Measurements from ENCODE around the gene ABTB1. TPM values are rescaled to one million over a fixed set of nuclear protein-coding genes. Genes with fewer than 3 reads are reported as not detected.

The ABTB1 gene
- polyA plus RNA-seq, 1 donor from 2014 or later = 2.0 TPM

GRCh38 chr3:127717357-127718244 lies 44.8 kb downstream of the ABTB1 start:
- Histone ChIP-seq H3K9me3 (ENCODE audit: low read length) (no peaks in the 10 kb centered on the region), H3K4me2 (ENCODE audit: low read length) (no peak overlapping the region), H3F3A (ENCODE audit: insufficient read depth, low read length, poor library complexity, severe bottlenecking) (no peaks in the 10 kb centered on the region), H3K9me2 (ENCODE audit: insufficient read depth, low read length) (no peaks in the 10 kb centered on the region), H4K20me1 (ENCODE audit: insufficient read depth) (no peaks in the 10 kb centered on the region), H3K27me3 (ENCODE audit: insufficient read depth, low read depth, low read length) (no peaks in the 10 kb centered on the region), H3K36me3 (ENCODE audit: insufficient read depth, low read length) (no peaks in the 10 kb centered on the region), H3K27ac (ENCODE audit: low read length) (peak overlapping the region; percentile 47), H2AFZ (ENCODE audit: low read depth, low read length) (no peak overlapping the region), H3K4me3 (ENCODE audit: low read length) (no peak overlapping the region), H3K9ac (ENCODE audit: low read length) (no peak overlapping the region), H3K79me2 (replicated peaks; ENCODE audit: insufficient read depth, low read length) (no peaks in the 10 kb centered on the region)
- no peak for TF ChIP-seq EP300 (conservative IDR thresholded peaks at IDR 0.05; ENCODE audit: poor library complexity, severe bottlenecking)
- no peak for TF ChIP-seq SMC3 (conservative IDR thresholded peaks at IDR 0.05; ENCODE audit: poor library complexity)
- no peak for TF ChIP-seq RAD21 (conservative IDR thresholded peaks at IDR 0.05)
- no peak for TF ChIP-seq CTCF (IDR thresholded peaks at IDR 0.05; ENCODE audit: poor library complexity, severe bottlenecking)
- TF ChIP-seq POLR2AphosphoS5 (IDR thresholded peaks at IDR 0.05) = no peak
- TF ChIP-seq EZH2 (IDR thresholded peaks at IDR 0.05; ENCODE audit: borderline replicate concordance, insufficient read depth, low read length, poor library complexity, severe bottlenecking) = no peak
- TF ChIP-seq MXI1 (conservative IDR thresholded peaks at IDR 0.05; ENCODE audit: poor library complexity, severe bottlenecking) = no peak
- TF ChIP-seq, protein P1, sequence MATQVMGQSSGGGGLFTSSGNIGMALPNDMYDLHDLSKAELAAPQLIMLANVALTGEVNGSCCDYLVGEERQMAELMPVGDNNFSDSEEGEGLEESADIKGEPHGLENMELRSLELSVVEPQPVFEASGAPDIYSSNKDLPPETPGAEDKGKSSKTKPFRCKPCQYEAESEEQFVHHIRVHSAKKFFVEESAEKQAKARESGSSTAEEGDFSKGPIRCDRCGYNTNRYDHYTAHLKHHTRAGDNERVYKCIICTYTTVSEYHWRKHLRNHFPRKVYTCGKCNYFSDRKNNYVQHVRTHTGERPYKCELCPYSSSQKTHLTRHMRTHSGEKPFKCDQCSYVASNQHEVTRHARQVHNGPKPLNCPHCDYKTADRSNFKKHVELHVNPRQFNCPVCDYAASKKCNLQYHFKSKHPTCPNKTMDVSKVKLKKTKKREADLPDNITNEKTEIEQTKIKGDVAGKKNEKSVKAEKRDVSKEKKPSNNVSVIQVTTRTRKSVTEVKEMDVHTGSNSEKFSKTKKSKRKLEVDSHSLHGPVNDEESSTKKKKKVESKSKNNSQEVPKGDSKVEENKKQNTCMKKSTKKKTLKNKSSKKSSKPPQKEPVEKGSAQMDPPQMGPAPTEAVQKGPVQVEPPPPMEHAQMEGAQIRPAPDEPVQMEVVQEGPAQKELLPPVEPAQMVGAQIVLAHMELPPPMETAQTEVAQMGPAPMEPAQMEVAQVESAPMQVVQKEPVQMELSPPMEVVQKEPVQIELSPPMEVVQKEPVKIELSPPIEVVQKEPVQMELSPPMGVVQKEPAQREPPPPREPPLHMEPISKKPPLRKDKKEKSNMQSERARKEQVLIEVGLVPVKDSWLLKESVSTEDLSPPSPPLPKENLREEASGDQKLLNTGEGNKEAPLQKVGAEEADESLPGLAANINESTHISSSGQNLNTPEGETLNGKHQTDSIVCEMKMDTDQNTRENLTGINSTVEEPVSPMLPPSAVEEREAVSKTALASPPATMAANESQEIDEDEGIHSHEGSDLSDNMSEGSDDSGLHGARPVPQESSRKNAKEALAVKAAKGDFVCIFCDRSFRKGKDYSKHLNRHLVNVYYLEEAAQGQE (IDR thresholded peaks at IDR 0.05; ENCODE audit: borderline replicate concordance) = no peak
- no peak for TF ChIP-seq TAF1 (IDR thresholded peaks at IDR 0.05; ENCODE audit: low read depth)

GRCh38 chr3:127718245-127718915 lies 45.6 kb downstream of the ABTB1 start:
- H3K79me2 ChIP-seq (replicated peaks; ENCODE audit: insufficient read depth, low read length) = no peaks in the 10 kb centered on the region
- H3K27me3 ChIP-seq (ENCODE audit: insufficient read depth, low read depth, low read length) = no peaks in the 10 kb centered on the region
- H3K4me3 ChIP-seq (ENCODE audit: low read length) = no peak overlapping the region
- no peak overlapping the region for H3K27ac ChIP-seq (ENCODE audit: low read length)
- no peaks in the 10 kb centered on the region for H3F3A ChIP-seq (ENCODE audit: insufficient read depth, low read length, poor library complexity, severe bottlenecking)
- no peaks in the 10 kb centered on the region for H3K9me2 ChIP-seq (ENCODE audit: insufficient read depth, low read length)
- no peak overlapping the region for H3K9ac ChIP-seq (ENCODE audit: low read length)
- H3K36me3 ChIP-seq (ENCODE audit: insufficient read depth, low read length) = no peaks in the 10 kb centered on the region
- H4K20me1 ChIP-seq (ENCODE audit: insufficient read depth) = no peaks in the 10 kb centered on the region
- no peak overlapping the region for H2AFZ ChIP-seq (ENCODE audit: low read depth, low read length)
- TF ChIP-seq CTCF (IDR thresholded peaks at IDR 0.05; ENCODE audit: poor library complexity, severe bottlenecking) = no peak
- no peaks in the 10 kb centered on the region for H3K9me3 ChIP-seq (ENCODE audit: low read length)
- H3K4me2 ChIP-seq (ENCODE audit: low read length) = no peak overlapping the region
